OCI-LY1 (cell line): ENCODE results near the gene LRP2.
"Not testable (repeated sequence)": the region's sequence is repeated elsewhere in the genome, so short reads cannot be mapped to it uniquely, and the experiment has no call there.

ENCODE experiments used
- CTCF ChIP-seq: fragments of 200-600 bp; sonication (generic), shearing (Covaris generic); IDR thresholded peaks from 2 replicates; pipeline ENCODE4 v1.5.1; 2017; ENCODE audit warnings: mild to moderate bottlenecking, antibody characterized with exemption, low read length, moderate library complexity, mixed read lengths
- EZH2 ChIP-seq: fragments of 200-600 bp; sonication (generic), shearing (Covaris generic); IDR thresholded peaks from 2 replicates; pipeline ENCODE4 v1.8.0; 2017; ENCODE audit warnings: borderline replicate concordance, mixed run types, mild to moderate bottlenecking, antibody characterized with exemption, low read length, moderate library complexity, mixed read lengths

GRCh38 chr2:169136428-169136827 is 225.9 kb downstream of the LRP2 start:
- not testable (repeated sequence) for TF ChIP-seq CTCF, EZH2
